GM18520 (cell line): ENCODE measurements around the gene ADD3.

ENCODE experiments used
- ATAC-seq: cut with Tn5 transposase; IDR thresholded peaks from one replicate; pipeline ENCODE4 v1.9.1; 2021; ENCODE audit not compliant: unreplicated experiment

ADD3 gene

DNA sequence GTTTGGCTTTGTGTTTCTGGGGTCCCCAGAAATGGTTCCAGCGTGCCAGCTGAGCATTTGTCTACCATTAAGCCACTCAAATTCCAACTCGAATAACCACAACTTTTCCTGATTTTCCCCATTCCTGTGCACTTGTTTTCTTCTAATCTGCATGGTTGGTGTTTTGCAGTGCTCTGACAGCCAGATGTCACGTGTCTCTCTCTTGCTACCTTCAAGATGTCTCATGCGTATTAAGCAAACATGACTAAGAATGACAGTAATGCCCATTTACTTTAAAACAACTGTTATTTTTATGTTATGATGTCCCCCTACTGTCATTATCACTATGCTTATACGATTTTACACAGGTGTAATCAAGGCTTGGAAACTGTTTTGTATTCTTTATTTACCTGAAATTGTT lies 164.4 kb downstream of the ADD3 start:
- ATAC-seq = no peak

DNA sequence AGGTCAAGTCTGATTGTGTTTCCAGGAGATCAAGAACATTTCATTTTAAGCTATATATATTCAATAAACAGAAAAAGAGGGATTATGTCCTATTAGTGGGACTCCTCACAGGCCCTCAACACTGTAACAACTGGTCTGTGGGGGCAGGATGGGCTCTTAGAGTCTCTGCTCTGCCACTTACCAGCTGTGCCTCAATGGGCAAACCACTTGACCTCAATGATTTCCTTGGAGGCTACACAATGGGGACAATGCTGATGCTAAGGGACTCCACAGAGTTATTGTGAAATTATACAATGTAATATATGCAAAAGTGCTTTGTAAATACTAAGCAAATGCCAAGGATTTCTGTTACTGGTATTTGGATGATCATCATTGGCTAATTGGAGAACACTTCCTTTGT lies 166.4 kb downstream of the ADD3 start:
- no peak for ATAC-seq

DNA sequence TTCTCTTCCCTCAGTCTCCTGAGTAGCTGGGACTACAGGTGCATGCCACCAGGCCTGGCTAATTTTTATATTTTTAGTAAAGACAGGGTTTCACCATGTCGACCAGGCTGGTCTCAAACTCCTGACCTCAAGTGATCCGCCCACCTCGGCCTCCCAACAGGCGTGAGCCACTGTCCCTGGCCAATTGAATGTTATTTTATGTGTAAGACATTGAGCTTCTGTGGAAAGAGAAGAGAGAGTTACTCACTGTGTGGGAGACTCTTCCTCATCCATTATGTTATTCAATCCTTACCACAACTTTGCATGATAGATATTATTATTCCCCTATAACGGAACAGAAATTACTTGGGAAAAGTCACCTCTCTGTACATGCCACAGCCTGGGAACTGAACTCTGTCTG lies 167.0 kb downstream of the ADD3 start:
- no peak for ATAC-seq

DNA sequence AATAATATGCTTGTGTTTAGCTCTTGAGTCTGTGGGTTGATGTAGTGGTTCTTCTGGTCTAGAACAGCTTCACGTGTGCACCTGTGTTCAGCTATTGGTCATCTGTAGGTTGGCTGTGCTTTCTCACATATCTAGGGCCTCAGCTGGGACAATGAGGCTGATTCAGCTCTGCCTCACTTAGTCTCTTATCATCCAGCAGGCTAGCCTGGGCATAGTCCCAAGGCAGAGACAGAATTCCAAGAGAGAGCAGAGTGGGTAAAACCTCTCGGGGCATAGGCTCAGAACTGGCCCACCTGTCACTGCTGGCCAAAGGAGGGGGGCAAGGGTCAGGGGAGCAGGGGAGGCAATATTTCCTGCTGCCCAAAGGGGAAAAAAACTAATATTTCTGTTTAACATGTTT lies 167.6 kb downstream of the ADD3 start:
- no peak for ATAC-seq

- ATAC-seq = no peak
These were observed 168.6 kb downstream of the ADD3 start for GRCh38 chr10:110176141-110177030.

GRCh38 chr10:110179220-110179619 lies 171.4 kb downstream of the ADD3 start:
- no peak for ATAC-seq

DNA sequence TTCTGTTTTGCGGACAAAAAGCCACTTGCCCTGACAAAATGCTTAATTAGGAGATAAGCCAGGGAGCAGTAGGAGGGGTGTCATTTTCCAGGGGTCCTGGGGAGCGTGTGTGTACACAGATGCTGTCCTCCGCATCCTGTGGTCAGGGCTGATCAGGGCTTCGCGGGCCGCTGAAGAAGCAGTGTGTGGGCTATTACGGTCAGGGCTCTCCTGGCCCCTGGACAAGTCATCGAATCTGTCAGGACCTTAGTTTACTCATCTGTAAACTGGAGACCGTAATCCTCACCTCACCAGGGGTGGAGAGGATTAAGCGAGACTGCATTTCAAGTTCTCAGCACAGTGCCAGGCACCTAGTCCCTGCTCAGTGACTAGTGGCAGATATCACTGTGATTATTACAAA lies 173.7 kb downstream of the ADD3 start:
- no peak for ATAC-seq

DNA sequence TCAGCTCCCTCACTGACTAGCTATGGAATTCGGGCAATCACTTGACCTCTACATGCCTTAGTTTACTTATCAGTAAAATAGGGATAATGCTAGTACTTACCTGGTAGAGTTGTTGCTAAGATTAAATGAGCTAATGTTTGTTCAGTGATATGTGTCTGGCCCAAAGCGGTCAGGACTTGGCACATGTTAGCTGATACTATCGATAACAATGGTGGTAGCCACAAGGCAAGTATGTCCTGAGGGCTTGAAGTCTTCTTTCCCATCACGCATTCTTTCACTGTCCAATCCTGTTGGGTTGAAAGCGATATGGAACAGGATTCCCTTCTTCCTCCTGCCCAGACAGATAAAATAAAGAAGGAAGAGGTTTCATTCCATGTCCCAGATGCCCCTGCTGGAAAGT lies 174.1 kb downstream of the ADD3 start:
- ATAC-seq = no peak

GRCh38 chr10:110184398-110184797 lies 176.6 kb downstream of the ADD3 start:
- ATAC-seq = no peak
